Vagina (tissue), 2 donors: ENCODE measurements around the gene BSPRY. TPM values are rescaled to one million over a fixed set of nuclear protein-coding genes. Genes with fewer than 3 reads are reported as not detected.

Source experiments
- DNase-seq, 2 donors: peaks; one replicate each; pipeline ENCODE4 v3.0.0-alpha.2; 2017; ENCODE audit errors: extremely low spot score in 2 of 2
- H3K27ac ChIP-seq: fragments of 200-600 bp; sonication (generic); one replicate; pipeline ENCODE4 v1.5.1; 2019
- H3K27me3 ChIP-seq: fragments of 200-600 bp; sonication (generic); one replicate; pipeline ENCODE4 v1.5.1; 2019
- H3K36me3 ChIP-seq, 2 donors: fragments of 200-600 bp; sonication (generic); one replicate each; pipeline ENCODE4 v1.5.1; 2017 to 2019
- H3K4me1 ChIP-seq: fragments of 200-600 bp; sonication (generic); one replicate; pipeline ENCODE4 v1.5.1; 2019
- H3K4me3 ChIP-seq, 2 donors: fragments of 200-600 bp; sonication (generic); 1 replicate in 1 of 2; 2 replicates in 1 of 2; pipeline ENCODE4 v1.5.1; 2016 to 2019
- H3K9me3 ChIP-seq: fragments of 200-600 bp; sonication (generic); one replicate; pipeline ENCODE4 v1.5.1; 2019
- POLR2A ChIP-seq, 2 donors: fragments of 450-650 bp; IDR thresholded peaks; one replicate each; pipeline ENCODE4 v1.6.1; 2017; ENCODE audit warnings: antibody characterized with exemption in 2 of 2, mild to moderate bottlenecking in 2 of 2, moderate library complexity in 2 of 2
- POLR2AphosphoS5 ChIP-seq, 2 donors: sonication (generic); formaldehyde crosslinking; IDR thresholded peaks; one replicate each; pipeline ENCODE4 v1.9.0; 2017; ENCODE audit warnings: antibody characterized with exemption in 2 of 2, mild to moderate bottlenecking in 2 of 2, low read depth in 1 of 2; ENCODE audit not compliant: insufficient read depth in 1 of 2
- intact Hi-C: fragments of 100-400 bp; cut with DNase I; formaldehyde crosslinking; loops from one replicate; pipeline ENCODE4 v1.15.1; 2023
- total RNA-seq: library from RNA; depleted of rRNA; stranded (reverse); fragments of >200 nt; gene quantifications from one replicate; pipeline ENCODE4 v1.2.3, GENCODE V29; 2016
- TF ChIP-seq, protein P1 (sequence below), 3 experiments: fragments of 450-650 bp in 2 of 3; fragments of 200-600 bp in 1 of 3; sonication (generic) in 1 of 3; IDR thresholded peaks; one replicate each; pipeline ENCODE4 v1.5.1; 2017 to 2019; ENCODE audit warnings: antibody characterized with exemption in 3 of 3, mild to moderate bottlenecking in 2 of 3, moderate library complexity in 2 of 3

BSPRY gene
- total RNA-seq, 1 donor from 2014 or later, result 3.9 TPM

DNA sequence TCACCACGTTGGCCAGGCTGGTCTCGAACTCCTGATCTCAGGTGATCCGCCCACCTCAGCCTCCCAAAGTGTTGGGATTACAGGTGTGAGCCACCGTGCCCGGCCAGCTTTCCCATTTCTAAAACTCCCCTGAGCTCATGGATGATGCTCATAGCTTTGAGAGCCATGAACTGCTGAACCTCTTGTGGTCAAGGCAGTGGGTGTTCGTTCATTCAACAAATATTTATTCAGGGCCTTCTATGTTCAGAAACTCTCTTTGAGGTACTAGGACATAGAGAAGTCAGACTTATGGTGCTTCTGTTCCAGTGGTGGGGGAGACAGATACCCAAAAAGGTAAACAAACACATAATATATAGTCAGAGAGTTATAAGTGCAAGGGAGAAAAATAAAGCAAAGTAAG lies 2.7 kb downstream of the BSPRY start:
- H3K4me1 ChIP-seq, result peaks cover 9% of the 10 kb centered on the region
- no peaks in the 10 kb centered on the region for H3K9me3 ChIP-seq
- no peak overlapping the region for H3K4me3 ChIP-seq
- DNase-seq, result no peak
- intact Hi-C loops, result no loop called here
- no peak overlapping the region for H3K27ac ChIP-seq
- TF ChIP-seq, protein P1, sequence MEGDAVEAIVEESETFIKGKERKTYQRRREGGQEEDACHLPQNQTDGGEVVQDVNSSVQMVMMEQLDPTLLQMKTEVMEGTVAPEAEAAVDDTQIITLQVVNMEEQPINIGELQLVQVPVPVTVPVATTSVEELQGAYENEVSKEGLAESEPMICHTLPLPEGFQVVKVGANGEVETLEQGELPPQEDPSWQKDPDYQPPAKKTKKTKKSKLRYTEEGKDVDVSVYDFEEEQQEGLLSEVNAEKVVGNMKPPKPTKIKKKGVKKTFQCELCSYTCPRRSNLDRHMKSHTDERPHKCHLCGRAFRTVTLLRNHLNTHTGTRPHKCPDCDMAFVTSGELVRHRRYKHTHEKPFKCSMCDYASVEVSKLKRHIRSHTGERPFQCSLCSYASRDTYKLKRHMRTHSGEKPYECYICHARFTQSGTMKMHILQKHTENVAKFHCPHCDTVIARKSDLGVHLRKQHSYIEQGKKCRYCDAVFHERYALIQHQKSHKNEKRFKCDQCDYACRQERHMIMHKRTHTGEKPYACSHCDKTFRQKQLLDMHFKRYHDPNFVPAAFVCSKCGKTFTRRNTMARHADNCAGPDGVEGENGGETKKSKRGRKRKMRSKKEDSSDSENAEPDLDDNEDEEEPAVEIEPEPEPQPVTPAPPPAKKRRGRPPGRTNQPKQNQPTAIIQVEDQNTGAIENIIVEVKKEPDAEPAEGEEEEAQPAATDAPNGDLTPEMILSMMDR (IDR thresholded peaks at IDR 0.05), result no peak
- TF ChIP-seq POLR2AphosphoS5 (IDR thresholded peaks at IDR 0.05; ENCODE audit: insufficient read depth in 1 of 2, low read depth in 1 of 2), result no peak
- no peak for TF ChIP-seq POLR2A (IDR thresholded peaks at IDR 0.05)
- H3K36me3 ChIP-seq, result no peaks in the 10 kb centered on the region
- peaks cover 5% of the 10 kb centered on the region for H3K27me3 ChIP-seq

DNA sequence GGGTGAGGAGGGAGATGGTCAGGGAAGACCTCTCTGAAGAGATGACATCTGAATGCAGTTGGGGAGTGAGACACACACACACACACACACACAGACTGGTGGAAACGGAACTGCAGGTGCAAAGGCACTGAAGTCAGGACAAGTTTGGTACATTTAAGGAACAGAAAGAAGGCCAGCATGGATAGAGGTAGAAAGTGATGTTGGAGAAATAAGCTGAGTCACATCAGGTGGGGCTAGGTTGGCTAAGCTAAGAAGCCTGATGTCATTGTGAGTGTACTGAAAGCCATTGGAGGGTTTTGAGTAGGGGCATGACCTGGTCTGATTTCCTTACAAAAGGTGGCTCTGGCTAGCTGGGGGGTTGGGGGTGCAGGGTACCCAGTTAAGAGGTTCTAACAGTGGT lies 3.1 kb downstream of the BSPRY start:
- Histone ChIP-seq H3K4me3 (no peak overlapping the region), H3K27ac (no peak overlapping the region), H3K4me1 (peaks cover 9% of the 10 kb centered on the region), H3K27me3 (peaks cover 5% of the 10 kb centered on the region), H3K9me3 (no peaks in the 10 kb centered on the region), H3K36me3 (no peaks in the 10 kb centered on the region)
- no peak for DNase-seq
- intact Hi-C loops, result no loop called here
- TF ChIP-seq, protein P1 (IDR thresholded peaks at IDR 0.05), result no peak
- TF ChIP-seq POLR2A (IDR thresholded peaks at IDR 0.05), result no peak
- no peak for TF ChIP-seq POLR2AphosphoS5 (IDR thresholded peaks at IDR 0.05; ENCODE audit: insufficient read depth in 1 of 2, low read depth in 1 of 2)

DNA sequence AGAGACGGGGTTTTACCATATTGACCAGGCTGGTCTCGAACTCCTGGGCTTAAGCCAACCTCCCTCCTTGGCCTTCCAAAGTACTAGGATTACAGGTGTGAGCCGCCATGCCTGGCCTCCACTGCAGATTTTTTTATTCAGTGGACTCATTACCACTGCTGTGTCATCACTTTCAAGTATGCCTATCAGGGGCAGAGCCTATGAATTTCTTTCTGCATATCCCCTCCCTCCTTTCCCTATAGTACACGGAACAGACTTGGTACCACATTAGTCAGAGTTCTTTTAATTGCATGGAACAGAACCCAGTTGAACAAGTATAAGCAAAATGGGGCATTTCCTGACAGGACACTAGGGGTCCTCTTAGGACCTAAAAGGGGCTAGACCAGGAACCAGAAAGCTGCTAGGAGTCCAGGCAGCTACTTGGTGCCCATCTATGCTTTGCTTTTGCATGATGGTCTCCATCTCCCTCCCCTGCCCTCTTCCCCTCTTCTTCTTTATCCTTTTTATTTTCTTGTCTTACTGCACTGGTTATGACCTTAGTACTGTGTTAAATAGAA lies 5.8 kb downstream of the BSPRY start:
- DNase-seq, result no peak
- intact Hi-C loops, result no loop called here
- H3K27me3 ChIP-seq, result peaks cover 5% of the 10 kb centered on the region
- no peaks in the 10 kb centered on the region for H3K9me3 ChIP-seq
- no peaks in the 10 kb centered on the region for H3K36me3 ChIP-seq
- TF ChIP-seq, protein P1 (IDR thresholded peaks at IDR 0.05), result no peak
- no peak for TF ChIP-seq POLR2AphosphoS5 (IDR thresholded peaks at IDR 0.05; ENCODE audit: insufficient read depth in 1 of 2, low read depth in 1 of 2)
- TF ChIP-seq POLR2A (IDR thresholded peaks at IDR 0.05), result no peak
- peaks cover 4% of the 10 kb centered on the region for H3K4me1 ChIP-seq
- no peak overlapping the region for H3K4me3 ChIP-seq
- no peak overlapping the region for H3K27ac ChIP-seq

DNA sequence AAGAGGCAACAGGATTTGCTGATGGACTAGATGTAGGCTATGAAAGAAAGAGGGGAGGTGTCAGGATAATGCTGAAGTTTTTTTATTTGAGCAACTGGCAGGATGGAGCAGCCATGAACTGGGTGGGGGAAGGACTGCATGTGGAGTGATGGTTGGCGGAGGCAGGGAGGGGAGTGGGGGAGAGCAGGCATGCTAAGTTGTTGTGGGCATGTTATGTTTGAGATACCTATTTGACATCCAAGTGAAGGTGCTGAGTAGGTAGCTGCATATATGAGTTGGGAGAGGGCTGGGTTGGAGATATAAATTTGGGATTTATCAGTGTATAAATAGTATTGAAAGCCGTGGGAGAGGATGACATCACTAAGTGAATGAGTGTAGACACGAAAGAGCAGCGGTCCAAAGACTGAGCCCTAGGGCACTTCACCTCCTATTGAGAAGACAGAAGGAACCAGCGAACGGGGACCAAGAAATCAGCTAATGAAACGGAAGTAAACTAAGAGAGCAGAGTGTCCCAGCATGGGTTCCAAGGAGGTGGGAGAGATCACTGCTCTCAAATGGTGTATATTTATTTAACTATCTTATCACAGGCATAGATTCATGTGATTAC lies 7.4 kb downstream of the BSPRY start:
- Histone ChIP-seq H3K9me3 (no peaks in the 10 kb centered on the region), H3K36me3 (no peaks in the 10 kb centered on the region), H3K4me1 (no peaks in the 10 kb centered on the region), H3K4me3 (no peak overlapping the region), H3K27ac (no peak overlapping the region), H3K27me3 (no peaks in the 10 kb centered on the region)
- no peak for DNase-seq
- TF ChIP-seq, protein P1 (IDR thresholded peaks at IDR 0.05), result no peak
- TF ChIP-seq POLR2A (IDR thresholded peaks at IDR 0.05), result no peak
- TF ChIP-seq POLR2AphosphoS5 (IDR thresholded peaks at IDR 0.05; ENCODE audit: insufficient read depth in 1 of 2, low read depth in 1 of 2), result no peak
- intact Hi-C loops, result no loop called here

DNA sequence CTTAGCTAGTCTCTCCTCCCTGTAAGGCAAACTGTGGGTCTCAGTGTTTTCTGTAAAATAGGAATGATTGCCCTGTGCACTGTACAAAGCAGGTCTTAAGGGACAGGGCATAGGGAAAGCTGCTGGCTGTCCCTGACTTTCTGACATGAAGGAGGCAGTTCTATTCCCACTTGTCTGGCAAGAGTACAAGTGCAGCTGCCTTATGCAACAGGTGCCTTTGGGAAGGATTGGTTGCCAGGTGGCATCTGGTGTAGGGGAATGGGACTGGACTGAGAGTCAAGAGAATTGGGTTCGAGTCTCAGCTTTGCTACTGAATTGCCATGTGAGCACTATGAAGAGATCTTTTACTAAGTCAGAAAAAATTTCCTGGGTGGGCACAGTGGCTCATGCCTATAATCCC lies 10.0 kb downstream of the BSPRY start:
- DNase-seq, result no peak
- no peak overlapping the region for H3K27ac ChIP-seq
- intact Hi-C loops, result no loop called here
- H3K36me3 ChIP-seq, result no peaks in the 10 kb centered on the region
- no peaks in the 10 kb centered on the region for H3K9me3 ChIP-seq
- TF ChIP-seq, protein P1 (IDR thresholded peaks at IDR 0.05), result no peak
- no peak for TF ChIP-seq POLR2A (IDR thresholded peaks at IDR 0.05)
- no peak for TF ChIP-seq POLR2AphosphoS5 (IDR thresholded peaks at IDR 0.05; ENCODE audit: insufficient read depth in 1 of 2, low read depth in 1 of 2)
- no peaks in the 10 kb centered on the region for H3K27me3 ChIP-seq
- no peak overlapping the region for H3K4me3 ChIP-seq
- no peaks in the 10 kb centered on the region for H3K4me1 ChIP-seq
